Lung (tissue), 12 donors: Measurements from ENCODE around the gene SOSTDC1. TPM values are rescaled to one million over a fixed set of nuclear protein-coding genes. Genes with fewer than 3 reads are reported as not detected.
"Not testable (repeated sequence)": the region's sequence is repeated elsewhere in the genome, so short reads cannot be mapped to it uniquely, and the experiment has no call there.

ENCODE experiments used
- ATAC-seq: fragments of 200-7000 bp; cut with Tn5 transposase; one replicate; pipeline ENCODE4 v1.9.1; 2020; ENCODE audit warnings: moderate number of reproducible peaks; ENCODE audit not compliant: insufficient read depth, low FRiP score
- DNase-seq, 3 donors: peaks; one replicate each; pipeline ENCODE4 v3.0.0-alpha.2; 2013 to 2017
- H3K27ac ChIP-seq, 2 donors: one replicate each; pipeline ENCODE4 v1.5.1; 2013; ENCODE audit warnings: mild to moderate bottlenecking in 2 of 2, moderate library complexity in 2 of 2, control low read depth in 1 of 2, inconsistent platforms in 1 of 2, low read depth in 1 of 2, low read length in 1 of 2
- H3K27me3 ChIP-seq, 3 donors: one replicate each; pipeline ENCODE4 v1.5.1; 2013; ENCODE audit warnings: low read length in 2 of 3; ENCODE audit not compliant: control insufficient read depth in 3 of 3, insufficient read depth in 3 of 3
- H3K36me3 ChIP-seq, 4 donors: one replicate each; pipeline ENCODE4 v1.5.1; 2013; ENCODE audit warnings: low read length in 4 of 4, mild to moderate bottlenecking in 1 of 4, moderate library complexity in 1 of 4; ENCODE audit not compliant: control insufficient read depth in 4 of 4, insufficient read depth in 4 of 4
- H3K4me1 ChIP-seq, 5 donors: one replicate each; pipeline ENCODE4 v1.5.1; 2013; ENCODE audit warnings: low read length in 5 of 5, mild to moderate bottlenecking in 2 of 5, moderate library complexity in 1 of 5; ENCODE audit not compliant: control insufficient read depth in 5 of 5, insufficient read depth in 5 of 5
- H3K4me3 ChIP-seq: one replicate; pipeline ENCODE4 v1.5.1; 2013; ENCODE audit warnings: mild to moderate bottlenecking, control low read depth, moderate library complexity
- H3K9ac ChIP-seq, 2 donors: one replicate each; pipeline ENCODE4 v1.5.1; 2013; ENCODE audit warnings: low read length in 2 of 2, control low read depth in 1 of 2; ENCODE audit not compliant: insufficient read depth in 1 of 2
- H3K9me3 ChIP-seq, 4 donors: one replicate each; pipeline ENCODE4 v1.5.1; 2013; ENCODE audit warnings: low read length in 3 of 4, mild to moderate bottlenecking in 1 of 4, moderate library complexity in 1 of 4; ENCODE audit not compliant: control insufficient read depth in 4 of 4, insufficient read depth in 3 of 4
- CTCF ChIP-seq: IDR thresholded peaks from 2 replicates; pipeline ENCODE4 v1.5.1; 2012; ENCODE audit warnings: mild to moderate bottlenecking; ENCODE audit errors: control extremely low read depth, extremely low read depth
- WGBS, 2 donors: extraction: QIAGEN DNeasy Blood & Tissue Kit; methylation state at CpG; one replicate each; pipeline ENCODE4 v1.1.7; 2013; 5-methylcytosine and 5-hydroxymethylcytosine counted together
- polyA plus RNA-seq, 2 donors: library from polyadenylated mRNA; stranded (reverse); fragments of 200-250 nt; gene quantifications; one replicate each; pipeline ENCODE4 v1.2.1, GENCODE V29; 2013
- total RNA-seq, 2 donors: library from RNA; depleted of rRNA in 1 of 2; stranded (reverse); fragments of >200 nt in 1 of 2; gene quantifications; one replicate each; pipeline ENCODE4 v1.2.1, GENCODE V29; 2014 to 2021
- donor health status: control.
- donor health status: control.
- donor health status: Bipolar disorder and iron deficiency.
- donor health status: healthy.
- donor health status: DM: yes; HTN: yes; CAD: no.

Gene SOSTDC1
- total and polyA plus RNA-seq, 4 donors, result 1.1 to 32.1 (median 5.8) TPM

- Histone ChIP-seq H3K9me3 (no peaks in the 10 kb centered on the region), H3K4me3 (no peak overlapping the region), H3K27me3 (no peaks in the 10 kb centered on the region), H3K36me3 (no peaks in the 10 kb centered on the region), H3K4me1 (peaks cover 2 to 29% (median 3%) of the 10 kb centered on the region in 5 donors), H3K9ac (peak overlapping the region; percentile 42 to 82), H3K27ac (no peak overlapping the region)
- DNase-seq (peak in 2 of 3 donors; percentile 88 to 90), ATAC-seq (no peak)
- WGBS, 2 donors, result 20 to 26% methylated on average over 2 of the region's 2 CpGs
- TF ChIP-seq CTCF, result no peak
Measured at GRCh38 chr7:16463520-16463919, 2.0 kb downstream of the SOSTDC1 start.

DNA sequence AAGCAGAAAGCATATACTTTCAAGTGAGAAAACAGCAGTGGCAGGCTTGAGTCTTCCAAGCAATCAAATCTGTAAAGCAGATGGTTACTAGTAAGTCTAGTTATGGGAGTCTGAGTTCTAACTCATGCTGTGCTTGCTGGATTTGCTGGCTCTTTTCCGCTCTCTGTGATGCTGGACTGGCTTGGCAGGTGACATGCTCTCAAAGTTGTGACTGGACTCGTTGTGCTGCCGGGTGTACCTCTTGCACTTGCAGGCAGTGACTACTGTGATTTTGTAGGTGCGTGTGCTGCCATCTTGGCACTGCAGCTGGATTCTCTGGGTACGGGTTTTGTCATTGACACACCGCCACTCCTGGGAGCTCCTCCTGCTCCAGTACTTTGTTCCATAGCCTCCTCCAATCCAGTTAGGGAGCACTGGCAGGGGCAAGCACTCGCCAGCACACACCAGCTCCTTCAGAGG lies 3.1 kb downstream of the SOSTDC1 start:
- H3K27ac ChIP-seq, result no peak overlapping the region
- WGBS, 2 donors, result 87 to 91% methylated on average over 7 of the region's 7 CpGs
- H3K4me3 ChIP-seq, result no peak overlapping the region
- no peaks in the 10 kb centered on the region for H3K36me3 ChIP-seq
- no peak for TF ChIP-seq CTCF
- no peak overlapping the region for H3K9ac ChIP-seq
- no peaks in the 10 kb centered on the region for H3K9me3 ChIP-seq
- peaks cover 0 to 29% (median 3%) of the 10 kb centered on the region in 5 donors for H3K4me1 ChIP-seq
- H3K27me3 ChIP-seq, result no peaks in the 10 kb centered on the region
- no peak for ATAC-seq
- DNase-seq, result peak in 2 of 3 donors; percentile 26 to 38

- Histone ChIP-seq H3K4me3 (no peak overlapping the region), H3K4me1 (peaks cover 0 to 20% (median 3%) of the 10 kb centered on the region in 5 donors), H3K9me3 (no peaks in the 10 kb centered on the region), H3K36me3 (no peaks in the 10 kb centered on the region), H3K9ac (no peak overlapping the region), H3K27me3 (no peaks in the 10 kb centered on the region), H3K27ac (no peak overlapping the region)
- no peak for ATAC-seq
- 90 to 91% methylated on average over 2 of the region's 2 CpGs for WGBS, 2 donors
- no peak for DNase-seq
- no peak for TF ChIP-seq CTCF
Measured at GRCh38 chr7:16460789-16461493, 4.6 kb downstream of the SOSTDC1 start.

DNA sequence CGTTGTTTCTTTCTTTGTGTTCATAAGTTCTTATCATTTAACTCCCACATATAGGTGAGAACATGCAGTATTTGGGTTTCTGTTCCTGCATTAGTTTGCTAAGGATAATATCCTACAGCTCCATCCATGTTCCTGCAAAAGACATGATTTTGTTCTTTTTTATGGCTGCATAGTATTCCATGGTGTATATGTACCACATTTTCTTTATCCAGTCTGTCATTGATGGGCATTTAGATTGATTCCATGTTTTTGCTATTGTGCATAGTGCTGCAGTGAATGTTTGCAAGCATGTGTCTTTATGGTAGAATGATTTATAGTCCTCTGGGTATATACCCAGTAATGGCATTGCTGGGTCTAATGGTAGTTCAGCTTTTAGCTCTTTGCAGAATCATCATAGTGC lies 9.2 kb downstream of the SOSTDC1 start:
- not testable (repeated sequence) for H3K9me3 ChIP-seq, DNase-seq, H3K27me3 ChIP-seq, H3K27ac ChIP-seq, H3K4me3 ChIP-seq, H3K36me3 ChIP-seq, ATAC-seq, H3K9ac ChIP-seq, H3K4me1 ChIP-seq
- 36 to 94% methylated on average over 1 of the region's 1 CpG for WGBS, 2 donors
